Measurements from ENCODE around the gene TMIGD1. TPM values are rescaled to one million over a fixed set of nuclear protein-coding genes. Genes with fewer than 3 reads are reported as not detected.

TMIGD1 gene
- total RNA-seq, 1 donor from 2014 or later = not detected

DNA sequence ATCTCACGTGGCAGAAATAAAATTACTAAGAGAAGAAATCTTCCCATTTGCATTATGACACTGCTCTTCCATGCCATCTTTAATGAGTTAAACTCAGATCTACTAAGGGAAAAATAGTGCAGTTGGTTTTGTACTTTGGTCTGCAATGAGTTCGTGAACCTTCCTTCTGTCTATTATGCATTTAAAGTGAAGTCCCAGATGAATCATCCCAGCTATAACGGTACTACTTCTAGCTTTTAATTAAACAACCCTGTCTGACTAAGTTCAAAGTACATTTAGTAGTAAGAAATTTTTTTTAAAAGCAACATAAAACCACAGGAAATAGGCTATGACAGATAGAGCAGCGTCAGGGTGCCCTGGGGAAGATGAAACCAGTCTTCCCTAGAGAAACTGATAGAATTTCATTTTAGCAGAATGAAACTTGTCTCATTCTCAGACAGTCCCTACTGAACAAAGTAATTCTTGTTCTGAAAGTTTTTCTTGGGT, 1.8 kb downstream of the TMIGD1 start:
- DNase-seq (ENCODE audit: low read depth) = peak; percentile 98

DNA sequence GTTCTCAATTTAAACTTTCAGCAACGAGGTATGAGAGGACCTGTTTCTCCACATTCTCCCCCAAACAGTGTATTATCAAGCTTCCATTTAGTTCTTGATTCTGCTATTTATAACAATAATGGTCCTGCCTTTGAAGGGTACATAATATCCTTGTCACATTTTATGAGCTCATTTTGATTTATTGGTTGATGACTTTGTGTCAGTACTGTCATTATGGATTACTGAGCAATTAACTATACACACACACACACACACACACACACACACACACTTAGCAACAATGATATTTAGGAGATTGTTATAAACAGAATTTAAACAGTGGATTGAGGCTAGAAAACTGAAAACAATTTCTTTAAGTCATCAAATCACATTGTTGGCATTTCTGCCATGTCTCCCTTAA, 7.0 kb downstream of the TMIGD1 start:
- no peak for DNase-seq (ENCODE audit: low read depth)

DNA sequence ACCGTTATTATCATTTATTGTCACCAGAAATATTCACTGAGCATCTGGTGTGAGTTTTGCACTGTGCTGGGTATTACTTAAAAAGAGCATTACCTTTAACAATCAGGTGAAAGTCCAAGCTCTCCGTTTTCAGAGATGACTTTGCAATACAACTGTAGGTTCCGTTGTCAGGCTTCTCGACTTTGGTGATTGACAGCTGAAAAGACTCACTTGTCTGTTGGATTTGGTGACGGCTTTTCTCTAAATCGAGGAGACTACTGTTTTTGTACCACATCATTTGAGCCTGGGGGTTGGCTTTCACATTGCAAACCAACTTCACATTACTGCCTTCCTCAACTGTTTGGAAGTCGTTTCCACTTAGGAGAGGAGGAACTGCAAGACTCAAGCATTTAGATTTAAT, 9.1 kb downstream of the TMIGD1 start:
- no peak for DNase-seq (ENCODE audit: low read depth)

DNA sequence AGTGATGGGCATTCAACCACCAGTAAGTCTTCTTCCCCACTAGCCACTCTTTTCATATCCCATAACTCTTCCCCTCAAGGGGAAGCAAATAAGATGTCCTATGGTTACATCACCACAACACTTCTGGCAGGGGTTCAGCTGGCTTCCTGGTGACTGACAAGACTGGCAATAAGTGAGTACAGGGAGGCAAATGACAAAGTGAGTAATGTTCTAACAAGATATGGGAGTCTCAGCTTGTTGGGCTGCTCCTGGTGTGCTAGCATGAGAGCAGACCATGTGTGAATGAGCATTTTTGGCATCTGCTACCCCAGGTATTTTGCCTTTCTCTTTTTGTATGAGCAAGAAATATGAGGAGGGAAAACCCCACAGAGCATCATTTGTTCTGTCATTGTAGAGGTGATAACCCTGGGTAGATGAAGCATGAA, 9.9 kb downstream of the TMIGD1 start:
- peak; percentile 80 for DNase-seq (ENCODE audit: low read depth)

DNA sequence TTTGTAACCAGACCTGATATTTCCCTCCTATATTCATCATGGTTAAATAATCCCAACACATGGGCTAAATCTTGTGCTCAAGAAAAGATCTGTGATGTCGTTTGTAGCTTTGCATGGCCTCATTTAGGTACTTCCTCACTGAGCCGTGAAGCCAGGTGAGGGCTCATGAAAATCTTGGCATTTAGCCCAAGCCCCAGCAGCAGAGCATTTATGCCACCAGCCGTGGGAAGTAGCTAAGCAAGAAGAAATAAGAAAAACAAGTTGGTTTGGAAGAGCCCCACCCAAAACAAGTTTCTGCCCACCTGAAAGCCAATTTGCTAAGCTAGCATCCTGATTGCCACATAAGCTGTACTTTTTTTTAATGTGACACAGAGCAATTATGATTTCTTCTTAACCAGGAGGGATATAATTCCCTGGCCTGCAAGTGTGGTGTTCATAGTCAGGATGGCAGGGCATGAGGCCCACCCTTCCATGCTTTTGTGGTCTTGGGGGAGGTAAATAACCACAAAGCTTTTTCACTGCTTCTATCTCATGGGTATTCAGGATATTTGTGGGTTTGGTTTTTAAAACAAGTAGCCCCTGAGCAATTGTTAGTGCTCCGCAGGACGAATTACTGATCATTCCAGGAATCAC, 10.5 kb downstream of the TMIGD1 start:
- DNase-seq (ENCODE audit: low read depth) = peak; percentile 80

DNA sequence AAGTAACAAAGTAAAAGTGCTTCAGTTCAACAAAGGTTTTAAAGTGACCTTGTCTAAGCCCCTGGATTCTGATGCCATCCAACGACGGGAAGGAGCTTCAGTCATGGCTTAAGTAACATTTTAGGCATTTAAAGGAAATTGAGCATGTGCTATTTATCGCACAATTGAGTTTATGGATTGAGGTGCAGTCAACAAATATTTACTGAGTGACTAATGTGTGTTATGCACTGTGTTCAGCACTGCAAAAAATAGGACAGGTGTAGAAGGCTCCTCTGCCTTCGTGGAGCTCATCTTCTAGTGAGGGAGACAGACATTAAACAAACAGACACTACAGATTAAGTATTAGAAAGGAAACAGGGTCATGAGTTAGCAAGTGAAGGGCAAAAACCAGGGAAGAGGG, 12.5 kb downstream of the TMIGD1 start:
- DNase-seq (ENCODE audit: low read depth) = no peak

DNA sequence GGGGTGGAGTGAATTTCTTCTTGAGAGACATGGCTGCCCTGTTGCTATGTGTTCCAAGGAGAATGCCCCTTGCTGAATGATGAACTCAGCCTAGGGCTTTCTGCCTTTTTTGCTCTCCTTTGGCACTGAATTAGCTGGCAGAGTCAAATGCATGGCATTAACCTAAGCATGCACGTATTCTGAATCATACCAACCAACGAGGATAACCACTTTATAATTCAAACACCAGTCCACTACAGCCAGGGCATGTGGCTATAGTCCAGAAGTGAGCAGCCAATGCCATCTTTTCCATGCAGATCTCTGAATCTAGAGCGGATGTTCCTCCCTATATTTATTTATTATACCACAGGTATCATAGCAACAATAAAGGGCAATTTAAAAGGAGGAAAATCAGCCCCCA, 15.7 kb downstream of the TMIGD1 start:
- DNase-seq (ENCODE audit: low read depth) = no peak

DNA sequence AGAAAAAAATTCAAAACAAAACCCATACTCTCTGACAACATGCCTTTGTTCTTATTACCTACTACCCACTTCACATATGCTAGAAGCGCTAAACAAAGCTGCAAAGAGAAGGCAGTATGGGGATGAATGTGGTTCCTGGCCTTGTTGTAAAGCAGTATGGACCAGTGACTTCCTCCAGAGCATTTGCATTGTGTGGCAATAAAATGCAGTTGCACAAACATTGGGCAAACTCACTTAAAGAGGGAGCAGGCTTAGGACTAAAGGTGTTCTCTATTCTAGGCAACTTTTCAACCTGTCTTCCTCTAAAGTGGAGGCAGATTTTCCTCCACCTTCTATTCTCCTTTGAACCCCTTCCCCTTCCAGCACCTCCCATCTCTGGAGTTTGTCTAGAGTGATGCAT, 17.1 kb downstream of the TMIGD1 start:
- DNase-seq (ENCODE audit: low read depth) = no peak

DNA sequence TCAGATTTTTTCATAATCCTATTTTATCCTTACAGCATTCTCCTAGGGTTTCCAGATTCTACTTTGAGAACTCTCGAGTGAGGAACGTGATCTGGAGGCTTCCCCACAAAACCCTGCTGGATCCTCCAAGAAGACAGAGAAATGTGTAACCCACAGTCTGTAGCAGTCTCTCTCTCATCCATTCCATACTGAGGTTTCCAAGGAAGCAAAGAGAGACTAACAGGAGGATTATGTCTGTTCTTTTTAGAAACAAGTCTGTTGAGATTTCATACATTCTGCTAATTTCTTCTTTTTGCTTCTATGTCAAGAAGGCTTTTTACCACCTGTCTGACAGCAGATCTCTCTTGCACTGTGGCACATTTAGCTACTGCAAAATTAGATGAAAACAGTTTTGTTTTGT, 18.8 kb downstream of the TMIGD1 start:
- DNase-seq (ENCODE audit: low read depth) = no peak

DNA sequence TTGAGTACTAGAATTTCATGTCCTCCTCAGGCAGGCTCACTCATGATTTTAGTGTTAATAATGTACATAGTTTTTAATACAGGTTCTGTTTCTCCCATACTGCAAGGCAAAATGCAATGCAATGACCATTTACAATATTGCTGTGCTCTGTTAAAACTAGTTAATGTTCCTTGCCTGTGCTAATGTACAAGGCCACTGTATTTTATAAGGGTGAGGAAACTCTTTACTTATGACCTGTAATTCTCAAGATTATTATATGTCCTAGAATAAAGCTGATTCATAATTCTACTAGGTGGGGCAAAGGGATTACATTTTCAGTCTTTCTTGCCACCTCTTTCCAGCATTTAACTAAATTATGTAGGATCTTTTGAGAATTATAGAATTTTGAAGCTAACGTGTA, 19.4 kb downstream of the TMIGD1 start:
- DNase-seq (ENCODE audit: low read depth) = no peak

DNA sequence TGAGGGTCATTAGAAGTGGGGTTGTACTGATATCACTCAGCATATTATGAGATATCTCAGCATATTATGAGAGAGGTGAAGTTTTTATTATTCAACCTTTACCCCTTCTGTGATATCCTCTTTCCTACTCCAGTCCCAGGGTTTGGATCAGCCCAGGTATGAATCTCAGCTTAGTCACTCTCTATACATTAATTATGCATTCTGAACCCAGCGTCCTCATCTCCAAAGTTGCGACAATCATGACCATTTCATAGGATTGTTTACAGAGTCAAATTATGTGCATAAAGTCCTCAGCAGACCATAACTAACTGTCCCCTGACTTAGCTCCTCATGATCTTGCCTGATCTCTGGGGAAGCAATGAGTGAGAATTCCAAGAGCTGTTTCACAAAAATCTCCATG, 21.6 kb downstream of the TMIGD1 start:
- no peak for DNase-seq (ENCODE audit: low read depth)

DNA sequence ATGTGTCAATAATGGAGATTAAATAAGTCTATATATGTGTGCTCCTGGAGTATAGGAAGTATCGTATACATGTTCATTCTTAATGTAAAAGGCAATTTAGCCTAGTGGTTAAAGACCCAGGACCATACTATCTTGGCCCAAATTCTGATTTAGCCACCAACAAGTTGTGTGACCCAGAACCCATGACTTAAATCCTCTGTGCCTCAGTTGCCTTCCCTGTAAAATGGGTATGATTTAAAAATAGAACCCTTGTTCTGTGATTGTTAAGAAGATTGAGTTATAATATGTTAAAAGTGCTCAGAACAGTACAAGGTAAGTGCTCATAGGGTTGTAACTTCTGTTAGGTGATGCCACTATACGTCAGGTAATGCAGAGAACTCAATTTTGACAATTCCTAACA, 23.3 kb downstream of the TMIGD1 start:
- DNase-seq (ENCODE audit: low read depth) = no peak

DNA sequence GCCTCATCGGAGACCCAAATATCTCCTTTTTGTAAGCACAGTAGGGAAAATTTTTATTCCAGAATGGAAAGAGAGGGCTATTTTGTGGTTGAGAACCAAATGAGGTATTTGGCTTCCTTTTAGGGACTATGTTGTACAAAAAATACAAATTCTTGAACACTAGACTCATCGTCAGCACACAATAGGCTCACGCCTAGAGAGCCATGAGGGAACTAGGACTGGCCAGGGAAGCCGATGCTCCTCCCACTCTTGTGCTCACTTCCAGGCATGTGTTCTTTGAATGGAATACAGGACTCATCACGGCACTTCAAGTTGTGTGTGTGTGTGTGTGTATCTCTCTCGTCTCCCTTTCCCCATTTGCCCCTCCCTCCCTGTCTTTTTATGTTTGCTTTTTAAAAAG, 24.3 kb downstream of the TMIGD1 start:
- DNase-seq (ENCODE audit: low read depth) = no peak

DNA sequence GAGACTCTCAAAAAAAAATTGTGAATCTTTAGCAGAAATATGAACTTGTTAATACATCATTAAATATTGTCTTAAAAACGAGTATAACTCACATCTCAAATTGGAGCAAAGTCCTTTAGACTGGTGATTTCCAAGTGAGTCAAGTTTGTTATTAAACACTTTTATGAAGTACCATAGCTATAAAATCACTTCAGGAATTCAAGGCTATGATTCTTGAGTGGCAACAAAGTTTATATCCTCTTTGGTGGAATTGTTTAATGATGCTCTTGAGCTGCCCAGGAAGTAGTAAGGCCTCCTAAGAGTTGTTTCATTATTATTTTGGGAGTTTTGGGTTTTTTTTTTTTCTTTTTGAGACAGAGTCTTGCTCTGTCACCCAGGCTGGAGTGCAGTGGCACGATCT, 25.5 kb downstream of the TMIGD1 start:
- DNase-seq (ENCODE audit: low read depth) = peak; percentile 39

DNA sequence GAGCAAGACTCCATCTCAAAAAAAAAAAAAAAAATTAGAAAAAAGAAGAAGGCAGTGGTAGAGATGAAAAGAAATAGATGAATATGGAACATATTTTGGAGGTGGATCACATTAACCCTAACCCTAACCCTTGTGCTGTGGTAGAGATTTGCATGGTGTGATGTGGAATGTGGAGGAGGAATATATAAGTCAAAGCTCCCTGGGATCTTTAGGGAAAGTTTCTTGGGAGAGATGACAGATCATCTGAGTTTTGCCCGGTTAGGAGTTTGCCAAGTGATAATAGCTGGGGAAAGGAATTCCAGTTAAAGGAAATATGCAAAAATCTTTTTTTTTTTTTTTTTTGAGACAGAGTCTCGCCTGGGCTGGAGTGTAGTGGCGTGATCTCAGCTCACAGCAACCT, 29.1 kb downstream of the TMIGD1 start:
- no peak for DNase-seq (ENCODE audit: low read depth)

DNA sequence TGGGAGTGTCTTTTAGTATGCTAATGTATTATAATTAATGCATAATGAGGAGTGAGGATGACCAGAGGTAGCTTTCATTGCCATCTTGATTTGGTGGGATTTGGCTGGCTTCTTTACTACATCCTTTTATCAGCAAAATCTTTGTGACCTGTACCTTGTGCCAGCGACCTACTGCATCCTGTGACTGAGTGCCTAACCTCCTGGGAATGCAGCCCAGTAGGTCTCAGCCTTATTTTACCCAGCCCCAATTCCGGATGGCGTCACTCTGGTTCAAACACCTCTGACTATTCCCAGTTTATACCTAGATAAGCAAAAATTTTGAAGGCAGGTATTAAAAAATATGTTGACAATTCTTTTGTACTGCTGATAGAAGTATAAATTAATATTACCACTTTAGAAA, 31.6 kb downstream of the TMIGD1 start:
- DNase-seq (ENCODE audit: low read depth) = no peak

DNA sequence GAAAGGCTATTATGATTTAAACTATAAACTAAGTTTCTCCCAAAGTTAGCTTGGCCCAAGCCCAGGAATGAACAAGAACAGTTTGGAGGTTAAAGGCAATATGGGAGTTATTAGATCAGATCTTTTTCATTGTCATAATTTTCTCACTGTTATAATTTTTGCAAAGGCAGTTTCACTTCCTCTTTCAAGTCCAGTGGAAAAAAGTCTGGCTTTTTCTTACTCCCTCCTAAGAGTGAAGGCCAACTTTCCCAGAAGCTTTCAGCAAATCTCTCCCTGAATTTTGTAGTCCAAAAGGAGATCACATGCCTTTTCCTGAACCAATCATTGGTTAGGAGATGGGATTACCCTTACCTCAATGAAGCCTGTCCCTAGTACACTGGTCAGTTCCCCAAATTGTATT, 33.0 kb downstream of the TMIGD1 start:
- no peak for DNase-seq (ENCODE audit: low read depth)

DNA sequence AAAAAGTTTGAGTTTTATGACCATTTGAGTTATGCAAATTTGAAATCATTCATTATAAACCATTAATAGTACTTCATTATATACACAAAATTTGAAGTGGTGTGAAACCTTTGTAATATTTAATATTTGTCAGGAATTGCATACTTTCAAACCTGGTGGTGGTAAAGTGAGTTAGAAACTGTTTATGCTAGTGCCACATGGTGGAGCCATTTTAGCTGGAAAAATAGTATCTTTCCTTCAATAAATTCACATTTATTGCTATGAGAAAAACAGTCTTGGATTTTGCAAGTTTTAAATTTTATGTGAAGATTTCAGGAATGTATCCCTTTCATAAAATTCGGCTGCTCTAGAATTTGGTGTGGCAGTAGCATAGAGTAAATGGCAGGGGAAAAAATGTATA, 34.9 kb downstream of the TMIGD1 start:
- no peak for DNase-seq (ENCODE audit: low read depth)

DNA sequence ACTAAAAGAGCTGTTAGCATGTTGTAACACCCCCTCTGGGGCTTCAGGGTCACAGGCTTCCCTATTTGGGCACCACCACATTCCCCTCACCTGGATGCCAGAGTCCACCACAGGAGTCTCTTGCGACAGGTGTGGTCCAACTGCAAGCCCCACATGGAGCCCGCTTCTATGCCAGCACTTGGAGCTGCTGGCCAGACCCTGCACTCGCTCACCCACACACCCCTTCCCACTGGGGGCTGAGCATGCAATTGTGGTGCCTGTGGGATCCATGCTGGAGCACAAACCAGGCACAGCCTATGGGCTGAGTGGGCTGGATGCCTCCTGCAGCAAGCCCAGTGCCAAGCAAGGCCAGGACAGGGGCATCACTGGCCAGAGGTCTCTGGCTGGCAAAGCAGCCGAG, 36.1 kb downstream of the TMIGD1 start:
- no peak for DNase-seq (ENCODE audit: low read depth)

DNA sequence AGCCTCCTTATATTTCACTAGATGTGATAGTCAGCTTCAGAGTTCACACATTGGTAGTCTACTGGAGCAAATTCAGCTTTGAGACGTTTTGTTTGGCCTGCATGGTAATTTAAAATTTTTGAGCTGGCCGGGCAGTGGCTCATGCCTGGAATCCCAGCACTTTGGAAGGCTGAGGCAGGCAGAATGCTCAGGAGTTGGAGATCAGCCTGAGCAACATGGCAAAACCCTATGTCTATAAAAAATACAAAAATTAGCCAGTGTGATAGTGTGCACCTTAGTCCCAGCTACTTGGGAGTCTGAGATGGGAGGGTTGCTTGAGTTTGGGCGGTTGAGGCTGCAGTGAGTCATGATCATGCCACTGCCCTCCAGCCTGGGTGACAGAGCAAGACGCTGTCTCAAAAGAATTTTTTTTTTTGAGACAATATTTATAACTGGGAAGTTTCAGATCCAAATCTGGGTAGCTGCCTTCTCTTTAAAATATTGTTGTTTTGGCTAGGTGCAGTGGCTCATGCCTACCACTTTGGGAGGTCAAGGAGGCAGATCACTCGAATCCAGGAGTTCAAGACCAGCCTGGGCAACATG, 37.3 kb downstream of the TMIGD1 start:
- DNase-seq (ENCODE audit: low read depth) = no peak

DNA sequence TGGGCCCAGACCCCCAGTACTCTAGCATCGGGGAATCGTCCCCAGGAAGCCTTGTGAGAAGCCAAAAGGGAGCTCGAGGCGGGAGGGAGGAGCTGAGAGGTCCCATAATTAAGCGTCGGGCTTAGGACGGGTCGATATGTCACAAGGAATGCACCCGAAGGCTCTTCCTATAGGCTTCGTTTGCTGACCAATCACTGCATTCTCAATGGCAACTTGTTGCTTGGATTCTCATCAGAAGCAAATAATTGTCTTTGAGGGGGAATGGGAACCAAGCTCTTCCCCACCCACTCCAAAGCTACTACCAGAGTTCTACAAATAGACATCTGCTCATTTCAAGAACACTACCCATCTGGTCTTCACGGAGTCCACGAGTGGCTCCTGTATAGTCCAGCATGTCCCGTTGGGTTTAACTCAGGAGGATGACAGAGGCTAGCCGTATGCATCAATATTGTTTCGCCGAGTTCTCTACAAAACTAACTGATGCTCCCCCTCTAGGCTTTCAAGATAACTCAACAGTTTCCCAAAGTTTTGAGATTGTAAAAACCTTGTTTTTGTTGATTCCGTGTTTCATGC, 41.5 kb downstream of the TMIGD1 start:
- no peak for DNase-seq (ENCODE audit: low read depth)

DNA sequence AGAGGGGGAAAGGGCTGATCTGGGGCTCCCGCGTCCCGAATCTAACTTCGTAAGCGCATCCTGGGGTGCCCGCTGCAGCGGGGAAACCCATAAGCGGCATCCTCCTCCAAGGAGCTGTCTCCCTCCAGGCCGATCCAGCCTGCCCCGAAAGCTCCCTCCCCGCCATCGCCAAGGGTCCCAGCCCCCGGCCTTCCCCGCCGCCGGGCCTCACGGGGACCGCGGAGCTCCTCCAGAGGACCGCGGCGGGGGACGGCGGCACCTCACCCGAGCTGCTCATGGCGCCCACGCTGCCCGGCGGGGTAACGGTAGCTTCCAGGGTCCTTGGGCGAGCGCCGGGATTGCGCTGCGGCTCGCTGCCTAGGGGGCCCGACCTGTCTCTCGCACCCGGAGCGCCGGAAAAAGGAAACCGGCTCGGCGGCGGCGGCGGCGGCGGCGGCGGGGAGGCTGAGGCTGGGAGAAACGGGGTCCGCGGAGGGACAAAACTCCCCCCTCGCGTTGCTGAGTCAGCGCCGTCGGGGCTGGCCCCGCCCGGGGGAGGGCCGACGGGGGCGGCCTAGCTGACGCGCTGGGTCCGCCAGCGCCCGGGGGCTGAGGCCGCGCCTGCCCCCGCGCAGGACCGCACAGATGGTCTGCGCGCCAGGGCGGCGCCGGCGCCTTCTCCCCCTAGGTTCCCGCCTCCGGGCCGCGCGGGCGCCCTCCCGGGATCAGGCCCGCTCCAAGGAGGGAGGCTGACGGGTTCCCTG, 42.1 kb downstream of the TMIGD1 start, which contains the start of gene BLMH:
Gene BLMH, minus strand, starts transcription at position 402 of the 743 bp plus-strand sequence. Its CDS starts 125 bp downstream, at position 277.
- DNase-seq (ENCODE audit: low read depth) = peak; percentile 34
